Neural progenitor cell (in vitro differentiated cells): ENCODE measurements around the gene TMX2. TPM values are rescaled to one million over a fixed set of nuclear protein-coding genes. Genes with fewer than 3 reads are reported as not detected.

Experiments
- DNase-seq: peaks from one replicate; pipeline ENCODE4 v3.0.0-alpha.2; 2016; ENCODE audit warnings: low spot score
- H2AFZ ChIP-seq: fragments of 200-600 bp; sonication (generic); replicated peaks from 2 replicates; pipeline ENCODE4 v1.6.1; 2016; ENCODE audit warnings: antibody characterized with exemption
- H3F3A ChIP-seq: fragments of 200-600 bp; sonication (generic); 2 replicates; pipeline ENCODE4 v1.6.1; 2016; ENCODE audit warnings: antibody characterized with exemption, low read depth
- H3K27ac ChIP-seq: fragments of 200-600 bp; sonication (generic); 2 replicates; pipeline ENCODE4 v1.5.1; 2016; ENCODE audit warnings: mild to moderate bottlenecking
- H3K27me3 ChIP-seq: fragments of 200-600 bp; sonication (generic); 2 replicates; pipeline ENCODE4 v1.6.1; 2016; ENCODE audit warnings: mild to moderate bottlenecking, moderate library complexity
- H3K36me3 ChIP-seq: fragments of 200-600 bp; sonication (generic); 2 replicates; pipeline ENCODE4 v1.5.1; 2016
- H3K4me1 ChIP-seq: fragments of 200-600 bp; sonication (generic); 2 replicates; pipeline ENCODE4 v1.6.1; 2016; ENCODE audit warnings: mixed run types
- H3K4me2 ChIP-seq: fragments of 200-600 bp; sonication (generic); 2 replicates; pipeline ENCODE4 v1.6.1; 2016
- H3K4me3 ChIP-seq: fragments of 200-600 bp; sonication (generic); 2 replicates; pipeline ENCODE4 v1.5.1; 2016
- H3K79me2 ChIP-seq: fragments of 200-600 bp; sonication (generic); 2 replicates; pipeline ENCODE4 v1.6.1; 2016; ENCODE audit warnings: low read depth
- H3K9ac ChIP-seq: fragments of 200-600 bp; sonication (generic); 2 replicates; pipeline ENCODE4 v1.6.1; 2016
- H3K9me3 ChIP-seq: fragments of 200-600 bp; sonication (generic); 2 replicates; pipeline ENCODE4 v1.5.1; 2016; ENCODE audit warnings: low read depth
- H4K20me1 ChIP-seq: fragments of 200-600 bp; sonication (generic); 2 replicates; pipeline ENCODE4 v1.6.1; 2016; ENCODE audit warnings: low read depth
- H3K27ac Mint-ChIP-seq: 3 replicates; pipeline ENCODE4 v1.8.0; 2021; ENCODE audit warnings: mixed read lengths
- H3K27me3 Mint-ChIP-seq: 2 replicates; pipeline ENCODE4 v1.8.0; 2022; ENCODE audit warnings: low read depth, mild to moderate bottlenecking, inconsistent platforms, moderate library complexity, mixed read lengths; ENCODE audit not compliant: insufficient read depth
- H3K36me3 Mint-ChIP-seq: 3 replicates; pipeline ENCODE4 v1.8.0; 2021; ENCODE audit warnings: mixed read lengths
- H3K4me1 Mint-ChIP-seq: 3 replicates; pipeline ENCODE4 v1.8.0; 2021; ENCODE audit warnings: mixed read lengths
- H3K4me3 Mint-ChIP-seq: 3 replicates; pipeline ENCODE4 v1.8.0; 2021; ENCODE audit warnings: mild to moderate bottlenecking, moderate library complexity, mixed read lengths
- H3K9me3 Mint-ChIP-seq: 3 replicates; pipeline ENCODE4 v1.8.0; 2020; ENCODE audit warnings: mixed read lengths
- EZH2 ChIP-seq: fragments of 200-600 bp; sonication (generic); IDR thresholded peaks from 2 replicates; pipeline ENCODE4 v1.6.1; 2017; ENCODE audit warnings: antibody characterized with exemption, mild to moderate bottlenecking, moderate library complexity
- EZH2phosphoT487 ChIP-seq: fragments of 200-600 bp; sonication (generic); IDR thresholded peaks from 2 replicates; pipeline ENCODE4 v1.6.1; 2017; ENCODE audit warnings: antibody characterized with exemption
- total RNA-seq: library from RNA; depleted of rRNA; stranded (reverse); fragments of >200 nt; gene quantifications from 2 replicates; pipeline ENCODE4 v1.2.3, GENCODE V29; 2015; ENCODE audit warnings: low replicate concordance
- TF ChIP-seq, protein P1 (sequence below): fragments of 200-600 bp; sonication (generic); IDR thresholded peaks from 2 replicates; pipeline ENCODE4 v1.5.1; 2017; ENCODE audit warnings: antibody characterized with exemption, mild to moderate bottlenecking

Gene TMX2
- total RNA-seq, 1 donor from 2014 or later, result 66.5 TPM

DNA sequence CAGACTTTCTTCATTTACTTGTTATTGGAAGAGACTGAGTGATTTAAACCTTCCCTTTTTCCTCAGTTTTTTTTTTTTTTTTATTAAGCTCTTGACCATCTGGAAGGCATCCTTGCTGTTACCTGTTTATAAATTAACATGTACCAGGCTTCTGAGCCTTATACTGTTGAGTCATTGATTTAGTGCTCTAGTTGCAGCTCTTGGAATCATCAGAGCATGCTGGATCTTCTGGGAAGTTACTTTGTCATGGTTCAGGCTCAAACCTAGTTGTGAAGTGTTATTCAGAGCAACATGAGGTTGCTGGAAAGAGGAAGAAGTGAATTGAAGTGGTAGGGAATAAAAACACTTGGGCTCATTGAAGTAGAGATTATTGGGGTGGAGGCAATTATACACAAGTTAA, 38.1 kb upstream of the TMX2 start:
- H3K4me3 Mint-ChIP-seq, result no peak overlapping the region
- no peak overlapping the region for H3K27ac Mint-ChIP-seq
- no peak for DNase-seq
- Histone ChIP-seq H3F3A (peaks cover 4% of the 10 kb centered on the region), H2AFZ (no peak overlapping the region), H3K4me2 (no peak overlapping the region), H3K4me1 (peaks cover 2% of the 10 kb centered on the region), H3K9me3 (no peaks in the 10 kb centered on the region), H3K27me3 (no peaks in the 10 kb centered on the region), H3K9ac (no peak overlapping the region), H3K4me3 (no peak overlapping the region), H3K79me2 (peaks cover 84% of the 10 kb centered on the region), H4K20me1 (peaks cover 8% of the 10 kb centered on the region), H3K27ac (no peak overlapping the region), H3K36me3 (peaks cover 9% of the 10 kb centered on the region)
- peaks cover 2% of the 10 kb centered on the region for H3K27me3 Mint-ChIP-seq
- H3K4me1 Mint-ChIP-seq, result peaks cover 5% of the 10 kb centered on the region
- H3K9me3 Mint-ChIP-seq, result no peaks in the 10 kb centered on the region
- TF ChIP-seq, protein P1, sequence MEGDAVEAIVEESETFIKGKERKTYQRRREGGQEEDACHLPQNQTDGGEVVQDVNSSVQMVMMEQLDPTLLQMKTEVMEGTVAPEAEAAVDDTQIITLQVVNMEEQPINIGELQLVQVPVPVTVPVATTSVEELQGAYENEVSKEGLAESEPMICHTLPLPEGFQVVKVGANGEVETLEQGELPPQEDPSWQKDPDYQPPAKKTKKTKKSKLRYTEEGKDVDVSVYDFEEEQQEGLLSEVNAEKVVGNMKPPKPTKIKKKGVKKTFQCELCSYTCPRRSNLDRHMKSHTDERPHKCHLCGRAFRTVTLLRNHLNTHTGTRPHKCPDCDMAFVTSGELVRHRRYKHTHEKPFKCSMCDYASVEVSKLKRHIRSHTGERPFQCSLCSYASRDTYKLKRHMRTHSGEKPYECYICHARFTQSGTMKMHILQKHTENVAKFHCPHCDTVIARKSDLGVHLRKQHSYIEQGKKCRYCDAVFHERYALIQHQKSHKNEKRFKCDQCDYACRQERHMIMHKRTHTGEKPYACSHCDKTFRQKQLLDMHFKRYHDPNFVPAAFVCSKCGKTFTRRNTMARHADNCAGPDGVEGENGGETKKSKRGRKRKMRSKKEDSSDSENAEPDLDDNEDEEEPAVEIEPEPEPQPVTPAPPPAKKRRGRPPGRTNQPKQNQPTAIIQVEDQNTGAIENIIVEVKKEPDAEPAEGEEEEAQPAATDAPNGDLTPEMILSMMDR, result no peak
- no peak for TF ChIP-seq EZH2phosphoT487
- TF ChIP-seq EZH2, result no peak
- peaks cover 26% of the 10 kb centered on the region for H3K36me3 Mint-ChIP-seq

DNA sequence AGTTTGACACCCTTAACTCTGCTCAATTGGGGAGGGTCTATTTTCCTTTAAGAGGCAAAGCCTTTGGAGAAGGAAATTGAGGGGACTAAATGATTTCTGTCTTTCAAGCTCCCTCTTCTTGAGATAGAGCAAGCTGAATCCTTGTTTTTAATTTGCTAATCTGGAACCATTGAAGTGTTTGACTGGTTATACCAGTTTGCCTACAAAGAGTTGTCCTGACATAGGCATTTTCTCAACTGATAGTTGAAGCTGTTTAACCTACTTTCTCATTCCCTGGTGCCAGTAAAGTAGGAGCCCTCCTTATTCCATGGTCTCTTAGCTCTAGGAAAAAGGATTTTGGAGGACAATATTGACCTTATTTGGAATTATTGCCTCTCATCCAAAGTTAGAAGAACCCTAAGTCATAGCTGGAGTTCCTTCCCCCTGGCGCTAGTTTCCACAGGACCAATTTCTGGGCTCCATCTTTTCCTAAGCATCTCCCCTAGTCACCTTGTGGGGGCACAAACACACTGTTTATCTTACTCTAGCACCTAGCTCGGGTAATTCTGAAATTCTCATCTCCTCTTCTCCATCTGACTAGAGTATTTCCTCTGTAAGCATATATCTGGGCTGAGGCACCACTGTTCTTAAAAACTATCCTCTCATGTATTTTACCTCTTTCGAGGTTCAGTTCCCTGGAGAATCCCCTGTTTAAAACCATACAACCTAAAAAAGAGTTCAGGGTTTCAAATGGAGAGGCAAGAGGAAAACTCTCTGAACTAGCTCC, 37.0 kb upstream of the TMX2 start:
- no peak overlapping the region for H3K4me2 ChIP-seq
- H3K27me3 ChIP-seq, result no peaks in the 10 kb centered on the region
- Mint-ChIP-seq H3K4me1 (no peaks in the 10 kb centered on the region), H3K27me3 (peaks cover 2% of the 10 kb centered on the region), H3K9me3 (no peaks in the 10 kb centered on the region), H3K36me3 (peaks cover 26% of the 10 kb centered on the region), H3K27ac (no peak overlapping the region), H3K4me3 (no peak overlapping the region)
- peaks cover 4% of the 10 kb centered on the region for H3F3A ChIP-seq
- DNase-seq, result no peak
- H3K36me3 ChIP-seq, result peaks cover 9% of the 10 kb centered on the region
- H3K9me3 ChIP-seq, result no peaks in the 10 kb centered on the region
- no peak overlapping the region for H3K4me3 ChIP-seq
- TF ChIP-seq EZH2 (no peak), EZH2phosphoT487 (no peak)
- TF ChIP-seq, protein P1, result no peak
- H3K9ac ChIP-seq, result no peak overlapping the region
- peaks cover 83% of the 10 kb centered on the region for H3K79me2 ChIP-seq
- no peaks in the 10 kb centered on the region for H3K4me1 ChIP-seq
- no peak overlapping the region for H2AFZ ChIP-seq
- no peak overlapping the region for H3K27ac ChIP-seq
- peaks cover 11% of the 10 kb centered on the region for H4K20me1 ChIP-seq

DNA sequence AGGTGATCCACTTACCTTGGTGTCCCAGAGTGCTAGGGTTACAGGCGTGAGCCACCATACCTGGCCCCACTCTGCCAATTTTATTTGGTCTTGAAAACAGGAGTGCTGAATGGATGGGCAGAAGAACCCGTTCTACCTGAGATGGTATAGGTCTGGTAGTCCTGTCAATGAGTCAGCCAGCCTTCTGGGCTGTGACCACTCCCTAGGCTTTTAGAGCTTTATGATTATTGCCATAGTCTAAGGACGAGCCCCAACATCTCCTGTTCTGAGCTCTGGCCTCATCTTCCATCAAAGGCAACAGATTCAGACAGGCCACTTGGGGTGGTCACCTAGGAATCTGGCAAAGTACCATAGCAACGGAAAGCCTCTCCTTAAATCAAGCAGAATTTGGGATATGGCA, 33.0 kb upstream of the TMX2 start:
- no peak for TF ChIP-seq EZH2
- TF ChIP-seq EZH2phosphoT487, result no peak
- TF ChIP-seq, protein P1, result no peak
- DNase-seq, result no peak
- Histone ChIP-seq H3K4me3 (no peak overlapping the region), H3K9ac (no peak overlapping the region), H4K20me1 (peaks cover 10% of the 10 kb centered on the region), H2AFZ (no peak overlapping the region), H3K4me1 (no peaks in the 10 kb centered on the region), H3K79me2 (peaks cover 56% of the 10 kb centered on the region), H3K4me2 (no peak overlapping the region), H3K27ac (no peak overlapping the region), H3K36me3 (peaks cover 6% of the 10 kb centered on the region), H3F3A (no peaks in the 10 kb centered on the region), H3K9me3 (no peaks in the 10 kb centered on the region), H3K27me3 (no peaks in the 10 kb centered on the region)
- no peak overlapping the region for H3K27ac Mint-ChIP-seq
- peaks cover 29% of the 10 kb centered on the region for H3K36me3 Mint-ChIP-seq
- H3K9me3 Mint-ChIP-seq, result no peaks in the 10 kb centered on the region
- peaks cover 2% of the 10 kb centered on the region for H3K27me3 Mint-ChIP-seq
- no peaks in the 10 kb centered on the region for H3K4me1 Mint-ChIP-seq
- no peak overlapping the region for H3K4me3 Mint-ChIP-seq
